Neural cell (in vitro differentiated cells): Measurements from ENCODE around the gene CRACDL.

Experiments
- EP300 ChIP-seq: fragments of 450-650 bp; conservative IDR thresholded peaks from 2 replicates; pipeline ENCODE4 v1.6.1; 2014; ENCODE audit warnings: antibody characterized with exemption, mild to moderate bottlenecking, moderate library complexity; ENCODE audit not compliant: poor library complexity, severe bottlenecking
- EZH2 ChIP-seq: fragments of 200-600, 300-800 bp; shearing (Covaris generic), sonication (generic); IDR thresholded peaks from 2 replicates; pipeline ENCODE4 v1.6.1; 2014; ENCODE audit warnings: antibody characterized with exemption, low read length, borderline replicate concordance, mild to moderate bottlenecking; ENCODE audit not compliant: insufficient read depth, poor library complexity, severe bottlenecking
- MXI1 ChIP-seq: fragments of 450-650 bp; conservative IDR thresholded peaks from 2 replicates; pipeline ENCODE4 v1.6.1; 2014; ENCODE audit warnings: antibody characterized with exemption, mild to moderate bottlenecking; ENCODE audit not compliant: poor library complexity, severe bottlenecking
- POLR2AphosphoS5 ChIP-seq: IDR thresholded peaks from 2 replicates; pipeline ENCODE4 v1.6.1; 2012
- RAD21 ChIP-seq: fragments of 450-650 bp; conservative IDR thresholded peaks from 2 replicates; pipeline ENCODE4 v1.6.1; 2014; ENCODE audit warnings: antibody characterized with exemption, mild to moderate bottlenecking, moderate library complexity
- SMC3 ChIP-seq: fragments of 450-650 bp; conservative IDR thresholded peaks from 2 replicates; pipeline ENCODE4 v1.6.1; 2014; ENCODE audit warnings: antibody characterized with exemption, mild to moderate bottlenecking, moderate library complexity; ENCODE audit not compliant: poor library complexity
- TAF1 ChIP-seq: IDR thresholded peaks from 2 replicates; pipeline ENCODE4 v1.6.1; 2012; ENCODE audit warnings: low read depth
- TF ChIP-seq, protein P1 (sequence below): fragments of 450-650 bp; IDR thresholded peaks from 2 replicates; pipeline ENCODE4 v1.5.1; 2014; ENCODE audit warnings: antibody characterized with exemption, mild to moderate bottlenecking, moderate library complexity; ENCODE audit not compliant: poor library complexity, severe bottlenecking
- TF ChIP-seq, protein P2 (sequence below): IDR thresholded peaks from 2 replicates; pipeline ENCODE4 v1.6.1; 2012; ENCODE audit warnings: borderline replicate concordance

DNA sequence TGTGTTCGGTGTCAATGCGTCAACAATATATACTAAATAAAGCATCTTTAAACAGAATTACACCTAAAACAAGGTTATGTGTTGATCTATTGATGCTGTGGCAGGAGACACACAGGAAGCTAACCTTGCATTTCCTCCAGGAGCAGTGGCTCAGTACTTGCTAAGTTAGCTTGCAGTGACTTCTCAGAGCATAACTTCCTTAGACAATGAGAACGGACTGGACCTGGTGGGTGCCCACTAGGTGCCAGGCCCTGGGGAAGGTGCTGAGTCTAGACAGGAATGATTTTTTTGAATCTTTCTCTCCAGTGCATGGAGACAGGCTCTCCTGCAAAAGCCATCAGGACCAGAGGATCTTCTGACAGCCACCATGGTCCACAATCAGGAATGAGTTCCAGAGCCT lies 131.3 kb downstream of the CRACDL start:
- TF ChIP-seq RAD21 (no peak), EZH2 (no peak), POLR2AphosphoS5 (no peak), EP300 (no peak), SMC3 (no peak), TAF1 (no peak), MXI1 (no peak)
- TF ChIP-seq, protein P1, sequence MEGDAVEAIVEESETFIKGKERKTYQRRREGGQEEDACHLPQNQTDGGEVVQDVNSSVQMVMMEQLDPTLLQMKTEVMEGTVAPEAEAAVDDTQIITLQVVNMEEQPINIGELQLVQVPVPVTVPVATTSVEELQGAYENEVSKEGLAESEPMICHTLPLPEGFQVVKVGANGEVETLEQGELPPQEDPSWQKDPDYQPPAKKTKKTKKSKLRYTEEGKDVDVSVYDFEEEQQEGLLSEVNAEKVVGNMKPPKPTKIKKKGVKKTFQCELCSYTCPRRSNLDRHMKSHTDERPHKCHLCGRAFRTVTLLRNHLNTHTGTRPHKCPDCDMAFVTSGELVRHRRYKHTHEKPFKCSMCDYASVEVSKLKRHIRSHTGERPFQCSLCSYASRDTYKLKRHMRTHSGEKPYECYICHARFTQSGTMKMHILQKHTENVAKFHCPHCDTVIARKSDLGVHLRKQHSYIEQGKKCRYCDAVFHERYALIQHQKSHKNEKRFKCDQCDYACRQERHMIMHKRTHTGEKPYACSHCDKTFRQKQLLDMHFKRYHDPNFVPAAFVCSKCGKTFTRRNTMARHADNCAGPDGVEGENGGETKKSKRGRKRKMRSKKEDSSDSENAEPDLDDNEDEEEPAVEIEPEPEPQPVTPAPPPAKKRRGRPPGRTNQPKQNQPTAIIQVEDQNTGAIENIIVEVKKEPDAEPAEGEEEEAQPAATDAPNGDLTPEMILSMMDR = no peak
- TF ChIP-seq, protein P2, sequence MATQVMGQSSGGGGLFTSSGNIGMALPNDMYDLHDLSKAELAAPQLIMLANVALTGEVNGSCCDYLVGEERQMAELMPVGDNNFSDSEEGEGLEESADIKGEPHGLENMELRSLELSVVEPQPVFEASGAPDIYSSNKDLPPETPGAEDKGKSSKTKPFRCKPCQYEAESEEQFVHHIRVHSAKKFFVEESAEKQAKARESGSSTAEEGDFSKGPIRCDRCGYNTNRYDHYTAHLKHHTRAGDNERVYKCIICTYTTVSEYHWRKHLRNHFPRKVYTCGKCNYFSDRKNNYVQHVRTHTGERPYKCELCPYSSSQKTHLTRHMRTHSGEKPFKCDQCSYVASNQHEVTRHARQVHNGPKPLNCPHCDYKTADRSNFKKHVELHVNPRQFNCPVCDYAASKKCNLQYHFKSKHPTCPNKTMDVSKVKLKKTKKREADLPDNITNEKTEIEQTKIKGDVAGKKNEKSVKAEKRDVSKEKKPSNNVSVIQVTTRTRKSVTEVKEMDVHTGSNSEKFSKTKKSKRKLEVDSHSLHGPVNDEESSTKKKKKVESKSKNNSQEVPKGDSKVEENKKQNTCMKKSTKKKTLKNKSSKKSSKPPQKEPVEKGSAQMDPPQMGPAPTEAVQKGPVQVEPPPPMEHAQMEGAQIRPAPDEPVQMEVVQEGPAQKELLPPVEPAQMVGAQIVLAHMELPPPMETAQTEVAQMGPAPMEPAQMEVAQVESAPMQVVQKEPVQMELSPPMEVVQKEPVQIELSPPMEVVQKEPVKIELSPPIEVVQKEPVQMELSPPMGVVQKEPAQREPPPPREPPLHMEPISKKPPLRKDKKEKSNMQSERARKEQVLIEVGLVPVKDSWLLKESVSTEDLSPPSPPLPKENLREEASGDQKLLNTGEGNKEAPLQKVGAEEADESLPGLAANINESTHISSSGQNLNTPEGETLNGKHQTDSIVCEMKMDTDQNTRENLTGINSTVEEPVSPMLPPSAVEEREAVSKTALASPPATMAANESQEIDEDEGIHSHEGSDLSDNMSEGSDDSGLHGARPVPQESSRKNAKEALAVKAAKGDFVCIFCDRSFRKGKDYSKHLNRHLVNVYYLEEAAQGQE = no peak
